ENCODE results near the gene EML6. TPM values are rescaled to one million over a fixed set of nuclear protein-coding genes. Genes with fewer than 3 reads are reported as not detected.

EML6 gene
- total and polyA plus RNA-seq, 4 donors: 0.95 to 2.7 (median 2.6) TPM; not detected in 1

DNA sequence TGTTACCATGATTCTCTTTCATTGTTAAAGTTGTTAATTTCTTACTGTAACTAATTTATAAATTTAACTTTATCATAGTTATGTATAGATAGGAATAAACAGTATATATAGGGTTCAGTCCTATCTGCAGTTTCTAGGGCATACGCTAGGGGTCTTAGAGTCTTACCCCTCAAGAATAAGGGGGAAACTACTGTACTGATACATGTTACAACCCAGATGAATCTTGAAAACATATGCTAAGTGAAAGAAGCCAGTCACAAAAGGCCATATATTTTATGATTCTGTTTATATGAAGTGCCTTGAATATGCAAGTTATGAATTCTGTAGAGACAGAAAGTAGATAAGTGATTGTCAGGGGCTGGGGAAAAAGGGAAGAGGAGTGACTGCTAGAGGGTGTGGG is 274.4 kb downstream of the EML6 start:
- no peaks in the 10 kb centered on the region for H3K27me3 ChIP-seq (ENCODE audit: control insufficient read depth in 1 of 2, insufficient read depth in 2 of 2, low read length in 1 of 2)
- H3K4me3 ChIP-seq (ENCODE audit: low read length in 2 of 2): no peak overlapping the region
- intact Hi-C loops (cut with DNase I): no loop called here
- H3K4me1 ChIP-seq (ENCODE audit: control insufficient read depth in 1 of 2, insufficient read depth in 2 of 2, low read length in 2 of 2): peaks cover 0 to 6% of the 10 kb centered on the region in 2 donors
- H3K27ac ChIP-seq (ENCODE audit: low read depth in 1 of 2, low read length in 2 of 2): no peak overlapping the region
- DNase-seq (no peak), ATAC-seq (ENCODE audit: low FRiP score) (no peak)
- H3K9me3 ChIP-seq (ENCODE audit: control insufficient read depth, low read length): no peaks in the 10 kb centered on the region
- 54 to 75% methylated on average over 1 of the region's 1 CpG for WGBS, 2 donors
- no peaks in the 10 kb centered on the region for H3K36me3 ChIP-seq (ENCODE audit: control insufficient read depth in 1 of 2, insufficient read depth in 2 of 2, low read length in 1 of 2)

DNA sequence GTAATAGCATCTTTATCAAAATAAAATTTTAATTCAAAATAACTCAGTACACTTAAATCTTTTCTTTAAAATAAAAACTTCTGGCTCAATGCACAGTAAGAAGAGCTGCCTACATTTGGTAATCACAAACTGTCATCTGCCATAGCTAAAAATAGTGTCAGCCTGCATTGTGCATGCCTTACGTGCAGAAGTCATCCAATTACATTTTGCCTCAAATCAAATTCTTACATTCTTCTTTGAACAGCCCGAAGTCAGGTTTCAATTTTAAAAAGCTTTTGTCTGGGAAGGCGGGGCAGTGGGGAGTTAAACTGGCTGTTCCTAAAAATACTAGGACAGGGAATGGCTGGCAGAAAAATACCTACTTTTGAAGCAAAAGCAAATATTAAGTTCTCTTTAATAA is 275.7 kb downstream of the EML6 start:
- peaks cover 2 to 7% of the 10 kb centered on the region in 2 donors for H3K4me1 ChIP-seq (ENCODE audit: control insufficient read depth in 1 of 2, insufficient read depth in 2 of 2, low read length in 2 of 2)

DNA sequence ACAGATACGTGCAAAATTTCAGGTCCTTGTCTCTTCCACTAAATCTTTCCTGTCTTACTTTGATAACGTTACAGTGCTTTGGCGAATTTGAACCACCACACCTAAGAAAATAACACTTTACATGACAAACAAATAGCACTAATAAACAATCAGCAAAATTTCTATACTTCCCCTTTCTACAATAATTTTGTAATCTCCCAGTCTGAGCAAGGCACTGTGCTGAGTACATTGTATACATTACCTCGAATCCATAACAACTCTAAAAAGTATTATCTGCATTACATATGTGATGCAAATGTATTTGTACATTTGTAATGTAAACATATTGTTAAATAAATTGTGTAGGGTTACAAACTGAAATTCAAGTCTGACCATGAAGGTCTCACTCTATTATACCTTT is 276.9 kb downstream of the EML6 start:
- intact Hi-C loops (cut with DNase I): no loop called here
- Histone ChIP-seq H3K36me3 (ENCODE audit: control insufficient read depth in 1 of 2, insufficient read depth in 2 of 2, low read length in 1 of 2) (no peaks in the 10 kb centered on the region), H3K27me3 (ENCODE audit: control insufficient read depth in 1 of 2, insufficient read depth in 2 of 2, low read length in 1 of 2) (no peaks in the 10 kb centered on the region), H3K4me1 (ENCODE audit: control insufficient read depth in 1 of 2, insufficient read depth in 2 of 2, low read length in 2 of 2) (peaks cover 4 to 8% of the 10 kb centered on the region in 2 donors), H3K9me3 (ENCODE audit: control insufficient read depth, low read length) (no peaks in the 10 kb centered on the region), H3K27ac (ENCODE audit: low read depth in 1 of 2, low read length in 2 of 2) (no peak overlapping the region), H3K4me3 (ENCODE audit: low read length in 2 of 2) (no peak overlapping the region)
- 58 to 62% methylated on average over 4 of the region's 4 CpGs for WGBS, 2 donors
- ATAC-seq (ENCODE audit: low FRiP score) (no peak), DNase-seq (no peak)

More for the DNA sequence above, 275.7 kb downstream of the EML6 start:
- Histone ChIP-seq H3K36me3 (ENCODE audit: control insufficient read depth in 1 of 2, insufficient read depth in 2 of 2, low read length in 1 of 2) (no peaks in the 10 kb centered on the region), H3K9me3 (ENCODE audit: control insufficient read depth, low read length) (no peaks in the 10 kb centered on the region), H3K27ac (ENCODE audit: low read depth in 1 of 2, low read length in 2 of 2) (no peak overlapping the region), H3K4me3 (ENCODE audit: low read length in 2 of 2) (peak overlapping the region in 1 of 2 donors; percentile 40), H3K27me3 (ENCODE audit: control insufficient read depth in 1 of 2, insufficient read depth in 2 of 2, low read length in 1 of 2) (no peaks in the 10 kb centered on the region)
- 2 to 3% methylated on average over 3 of the region's 3 CpGs for WGBS, 2 donors
- DNase-seq (no peak), ATAC-seq (ENCODE audit: low FRiP score) (no peak)
- intact Hi-C loops (cut with DNase I): no loop called here

DNA sequence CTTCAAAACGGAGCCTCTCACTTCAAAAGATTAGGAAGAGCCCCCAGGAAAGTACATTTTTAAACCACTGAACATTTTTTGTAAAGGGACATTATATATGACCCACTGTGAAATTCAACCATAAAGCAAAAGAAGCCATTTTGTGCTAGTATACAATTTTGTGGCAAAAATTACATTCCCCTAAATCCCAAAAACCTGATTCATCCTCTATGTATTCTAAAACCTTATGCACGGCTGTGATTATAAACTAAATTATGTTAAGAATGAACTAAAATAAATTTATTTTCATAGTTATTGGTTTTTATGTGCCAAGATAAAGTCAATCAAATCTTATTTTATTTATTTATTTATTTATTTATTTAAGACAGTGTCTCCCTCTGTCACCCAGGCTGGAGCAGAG is 278.3 kb downstream of the EML6 start:
- intact Hi-C loops (cut with DNase I): no loop called here
- WGBS, 2 donors: 61 to 85% methylated on average over 2 of the region's 2 CpGs
- H3K36me3 ChIP-seq (ENCODE audit: control insufficient read depth in 1 of 2, insufficient read depth in 2 of 2, low read length in 1 of 2): no peaks in the 10 kb centered on the region
- no peak for DNase-seq
- no peak overlapping the region for H3K27ac ChIP-seq (ENCODE audit: low read depth in 1 of 2, low read length in 2 of 2)
- H3K4me3 ChIP-seq (ENCODE audit: low read length in 2 of 2): no peak overlapping the region
- no peak for ATAC-seq (ENCODE audit: low FRiP score)
- H3K9me3 ChIP-seq (ENCODE audit: control insufficient read depth, low read length): no peaks in the 10 kb centered on the region
- no peaks in the 10 kb centered on the region for H3K27me3 ChIP-seq (ENCODE audit: control insufficient read depth in 1 of 2, insufficient read depth in 2 of 2, low read length in 1 of 2)
- H3K4me1 ChIP-seq (ENCODE audit: control insufficient read depth in 1 of 2, insufficient read depth in 2 of 2, low read length in 2 of 2): peaks cover 4 to 5% of the 10 kb centered on the region in 2 donors

DNA sequence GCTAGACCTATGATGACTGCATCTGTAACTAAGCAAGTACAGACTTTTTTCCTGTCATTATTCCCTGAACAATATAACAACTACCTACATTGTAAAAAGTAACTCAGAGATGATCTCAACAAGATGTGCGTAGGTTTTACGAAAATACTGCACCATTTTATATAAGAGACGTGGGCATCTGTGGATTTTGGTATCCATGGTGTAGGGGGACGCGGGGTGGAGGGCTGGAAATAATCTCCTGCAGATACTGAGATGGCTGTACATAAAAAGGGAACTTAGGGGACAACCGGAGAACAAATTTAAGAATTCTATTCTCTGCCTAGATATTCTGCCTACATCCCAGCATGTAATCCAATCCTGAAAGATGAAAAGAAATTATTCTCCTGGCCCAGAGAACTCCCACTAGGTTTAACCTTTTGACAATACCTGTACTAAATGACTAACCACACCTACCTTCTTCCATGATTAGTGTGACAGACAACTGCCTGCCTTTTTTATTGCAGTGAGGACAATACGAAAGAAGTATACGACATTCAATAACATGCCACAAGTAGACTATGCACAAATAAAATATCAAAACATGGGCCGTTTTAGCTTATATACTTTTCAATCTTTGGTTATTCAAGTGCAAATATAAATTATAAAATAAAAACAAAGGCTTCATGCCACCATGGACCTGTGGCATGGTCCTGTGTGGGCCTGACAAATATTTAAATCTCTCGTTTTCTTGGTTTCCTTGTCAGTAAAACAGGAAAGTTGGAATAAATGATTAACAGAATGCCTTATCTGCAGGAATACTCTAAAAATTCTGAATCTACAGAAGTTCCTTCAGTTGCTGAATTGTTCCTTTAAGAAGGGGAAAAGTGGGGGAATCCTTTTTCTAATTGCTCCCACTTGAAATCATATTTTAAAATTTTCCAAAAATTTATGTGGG is 280.5 kb downstream of the EML6 start:
- H3K36me3 ChIP-seq (ENCODE audit: control insufficient read depth in 1 of 2, insufficient read depth in 2 of 2, low read length in 1 of 2): no peaks in the 10 kb centered on the region
- H3K4me3 ChIP-seq (ENCODE audit: low read length in 2 of 2): no peak overlapping the region
- H3K4me1 ChIP-seq (ENCODE audit: control insufficient read depth in 1 of 2, insufficient read depth in 2 of 2, low read length in 2 of 2): peaks cover 4 to 12% of the 10 kb centered on the region in 2 donors
- no peak for ATAC-seq (ENCODE audit: low FRiP score)
- 86 to 89% methylated on average over 10 of the region's 10 CpGs for WGBS, 2 donors
- no peak for DNase-seq
- H3K27me3 ChIP-seq (ENCODE audit: control insufficient read depth in 1 of 2, insufficient read depth in 2 of 2, low read length in 1 of 2): no peaks in the 10 kb centered on the region
- no peak overlapping the region for H3K27ac ChIP-seq (ENCODE audit: low read depth in 1 of 2, low read length in 2 of 2)
- H3K9me3 ChIP-seq (ENCODE audit: control insufficient read depth, low read length): no peaks in the 10 kb centered on the region
- intact Hi-C loops (cut with DNase I): no loop called here

DNA sequence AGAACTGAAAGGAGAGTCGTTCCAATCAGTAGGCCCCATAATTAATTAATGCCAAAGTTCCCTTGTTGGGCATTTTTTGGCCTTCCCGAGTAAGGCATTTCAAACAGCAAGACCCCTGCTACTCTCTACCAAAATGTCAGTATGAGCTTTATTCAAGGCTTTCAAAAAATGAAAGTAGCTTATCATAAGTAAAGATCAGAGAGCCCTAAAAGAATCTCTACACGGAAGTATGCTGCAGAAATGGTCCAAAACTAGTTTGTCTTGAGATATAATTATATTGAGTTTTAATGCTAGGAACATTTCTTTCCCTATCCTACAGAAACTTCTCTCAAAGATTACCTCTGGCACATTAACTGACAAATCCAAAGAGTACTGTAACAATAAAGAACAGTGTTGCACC is 282.8 kb downstream of the EML6 start:
- Histone ChIP-seq H3K27me3 (ENCODE audit: control insufficient read depth in 1 of 2, insufficient read depth in 2 of 2, low read length in 1 of 2) (no peaks in the 10 kb centered on the region), H3K27ac (ENCODE audit: low read depth in 1 of 2, low read length in 2 of 2) (no peak overlapping the region), H3K9me3 (ENCODE audit: control insufficient read depth, low read length) (no peaks in the 10 kb centered on the region), H3K4me3 (ENCODE audit: low read length in 2 of 2) (no peak overlapping the region), H3K4me1 (ENCODE audit: control insufficient read depth in 1 of 2, insufficient read depth in 2 of 2, low read length in 2 of 2) (peaks cover 8 to 12% of the 10 kb centered on the region in 2 donors), H3K36me3 (ENCODE audit: control insufficient read depth in 1 of 2, insufficient read depth in 2 of 2, low read length in 1 of 2) (no peaks in the 10 kb centered on the region)
- ATAC-seq (ENCODE audit: low FRiP score): no peak
- intact Hi-C loops (cut with DNase I): no loop called here
- DNase-seq: no peak
- WGBS, 2 donors: 36 to 39% methylated on average over 3 of the region's 3 CpGs

DNA sequence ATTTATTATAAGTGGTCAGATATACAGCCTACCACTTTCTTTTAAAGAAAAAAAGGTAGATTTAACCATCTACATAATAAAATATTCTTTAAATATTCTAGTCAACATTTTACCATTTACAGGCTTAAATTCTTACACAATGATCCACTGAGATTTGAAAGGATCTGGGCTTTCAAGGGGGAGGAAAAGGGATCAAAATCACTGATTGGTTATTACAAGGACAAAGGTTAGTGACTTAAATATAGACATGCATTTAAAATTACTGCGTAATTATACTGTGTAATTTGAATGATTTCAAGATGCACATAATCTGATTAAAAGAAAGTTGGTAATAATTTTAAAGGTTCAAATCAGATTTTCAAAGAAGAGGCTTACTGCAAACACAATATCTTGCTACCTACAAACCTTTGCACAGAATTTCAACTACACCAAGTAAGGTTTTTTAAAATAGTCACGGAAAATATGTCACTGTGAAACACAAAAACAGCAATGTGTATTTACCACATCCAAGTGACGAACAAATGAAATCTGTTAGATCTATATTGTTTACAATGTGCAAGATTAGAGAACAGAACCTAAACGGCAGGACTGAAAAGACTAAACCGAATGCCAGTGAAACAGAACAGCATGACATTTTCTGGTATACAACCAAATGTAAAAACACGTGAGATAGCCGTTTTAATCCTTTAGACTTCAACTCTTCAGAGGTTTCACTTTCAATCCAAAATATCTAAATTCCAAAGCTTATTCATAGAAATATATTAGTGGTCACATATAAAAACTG is 286.0 kb downstream of the EML6 start:
- no peaks in the 10 kb centered on the region for H3K27me3 ChIP-seq (ENCODE audit: control insufficient read depth in 1 of 2, insufficient read depth in 2 of 2, low read length in 1 of 2)
- H3K36me3 ChIP-seq (ENCODE audit: control insufficient read depth in 1 of 2, insufficient read depth in 2 of 2, low read length in 1 of 2): no peaks in the 10 kb centered on the region
- peaks cover 7 to 8% of the 10 kb centered on the region in 2 donors for H3K4me1 ChIP-seq (ENCODE audit: control insufficient read depth in 1 of 2, insufficient read depth in 2 of 2, low read length in 2 of 2)
- H3K9me3 ChIP-seq (ENCODE audit: control insufficient read depth, low read length): no peaks in the 10 kb centered on the region
- H3K27ac ChIP-seq (ENCODE audit: low read depth in 1 of 2, low read length in 2 of 2): no peak overlapping the region
- no peak for DNase-seq
- ATAC-seq (ENCODE audit: low FRiP score): peak; percentile 17
- intact Hi-C loops (cut with DNase I): loop anchor here (10.0 kb wide), 2 partner anchors 105 to 155 kb away; no protein-coding TSS in a partner anchor
- WGBS, 2 donors: 13% methylated on average over 7 of the region's 7 CpGs
- peak overlapping the region in 1 of 2 donors; percentile 59 for H3K4me3 ChIP-seq (ENCODE audit: low read length in 2 of 2)

DNA sequence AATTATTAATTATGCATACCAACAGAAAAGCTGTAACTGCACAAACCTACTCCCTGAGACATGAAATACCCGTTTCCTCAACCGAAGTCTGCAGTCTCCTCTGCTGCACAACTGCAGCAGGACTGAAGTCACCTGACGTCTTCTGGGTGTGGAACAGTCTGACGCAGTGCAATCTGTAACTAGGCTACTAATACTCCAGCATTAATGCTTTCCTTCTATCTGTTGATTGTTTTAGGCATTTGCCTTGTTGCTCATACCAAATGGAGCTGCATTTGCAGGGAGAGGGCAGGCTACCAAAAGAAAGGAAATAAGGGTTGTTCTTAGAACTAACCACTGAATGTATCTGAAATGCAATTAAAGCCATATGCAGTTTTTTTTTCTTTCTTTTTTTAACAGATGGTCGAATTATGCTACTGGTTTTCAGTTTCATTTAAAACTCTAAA is 286.7 kb downstream of the EML6 start:
- H3K9me3 ChIP-seq (ENCODE audit: control insufficient read depth, low read length): no peaks in the 10 kb centered on the region
- 5% methylated on average over 5 of the region's 5 CpGs for WGBS, 2 donors
- peak in 1 of 2 donors; percentile 61 for DNase-seq
- H3K27ac ChIP-seq (ENCODE audit: low read depth in 1 of 2, low read length in 2 of 2): no peak overlapping the region
- H3K27me3 ChIP-seq (ENCODE audit: control insufficient read depth in 1 of 2, insufficient read depth in 2 of 2, low read length in 1 of 2): no peaks in the 10 kb centered on the region
- peaks cover 6 to 7% of the 10 kb centered on the region in 2 donors for H3K4me1 ChIP-seq (ENCODE audit: control insufficient read depth in 1 of 2, insufficient read depth in 2 of 2, low read length in 2 of 2)
- intact Hi-C loops (cut with DNase I): loop anchor here (10.0 kb wide), 2 partner anchors 105 to 155 kb away; no protein-coding TSS in a partner anchor
- H3K36me3 ChIP-seq (ENCODE audit: control insufficient read depth in 1 of 2, insufficient read depth in 2 of 2, low read length in 1 of 2): no peaks in the 10 kb centered on the region
- ATAC-seq (ENCODE audit: low FRiP score): peak; percentile 88
- H3K4me3 ChIP-seq (ENCODE audit: low read length in 2 of 2): peak overlapping the region in 1 of 2 donors; percentile 59

All from aorta (tissue), 5 donors.